Lung (tissue), 12 donors: ENCODE results near the gene SH2D1A. TPM values are rescaled to one million over a fixed set of nuclear protein-coding genes. Genes with fewer than 3 reads are reported as not detected.
A peak's percentile ranks its signal among the peaks of the same experiment; 100 is the strongest.

Experiments
- ATAC-seq: fragments of 200-7000 bp; cut with Tn5 transposase; one replicate; pipeline ENCODE4 v1.9.1; 2020; ENCODE audit warnings: moderate number of reproducible peaks; ENCODE audit not compliant: insufficient read depth, low FRiP score
- DNase-seq, 3 donors: peaks; one replicate each; pipeline ENCODE4 v3.0.0-alpha.2; 2013 to 2017
- H3K27ac ChIP-seq, 2 donors: one replicate each; pipeline ENCODE4 v1.5.1; 2013; ENCODE audit warnings: mild to moderate bottlenecking in 2 of 2, moderate library complexity in 2 of 2, control low read depth in 1 of 2, inconsistent platforms in 1 of 2, low read depth in 1 of 2, low read length in 1 of 2
- H3K27me3 ChIP-seq, 3 donors: one replicate each; pipeline ENCODE4 v1.5.1; 2013; ENCODE audit warnings: low read length in 2 of 3; ENCODE audit not compliant: control insufficient read depth in 3 of 3, insufficient read depth in 3 of 3
- H3K36me3 ChIP-seq, 4 donors: one replicate each; pipeline ENCODE4 v1.5.1; 2013; ENCODE audit warnings: low read length in 4 of 4, mild to moderate bottlenecking in 1 of 4, moderate library complexity in 1 of 4; ENCODE audit not compliant: control insufficient read depth in 4 of 4, insufficient read depth in 4 of 4
- H3K4me1 ChIP-seq, 5 donors: one replicate each; pipeline ENCODE4 v1.5.1; 2013; ENCODE audit warnings: low read length in 5 of 5, mild to moderate bottlenecking in 2 of 5, moderate library complexity in 1 of 5; ENCODE audit not compliant: control insufficient read depth in 5 of 5, insufficient read depth in 5 of 5
- H3K4me3 ChIP-seq: one replicate; pipeline ENCODE4 v1.5.1; 2013; ENCODE audit warnings: mild to moderate bottlenecking, control low read depth, moderate library complexity
- H3K9ac ChIP-seq, 2 donors: one replicate each; pipeline ENCODE4 v1.5.1; 2013; ENCODE audit warnings: low read length in 2 of 2, control low read depth in 1 of 2; ENCODE audit not compliant: insufficient read depth in 1 of 2
- H3K9me3 ChIP-seq, 4 donors: one replicate each; pipeline ENCODE4 v1.5.1; 2013; ENCODE audit warnings: low read length in 3 of 4, mild to moderate bottlenecking in 1 of 4, moderate library complexity in 1 of 4; ENCODE audit not compliant: control insufficient read depth in 4 of 4, insufficient read depth in 3 of 4
- CTCF ChIP-seq: IDR thresholded peaks from 2 replicates; pipeline ENCODE4 v1.5.1; 2012; ENCODE audit warnings: mild to moderate bottlenecking; ENCODE audit errors: control extremely low read depth, extremely low read depth
- whole genome bisulfite sequencing, 2 donors: extraction: QIAGEN DNeasy Blood & Tissue Kit; methylation state at CpG; one replicate each; pipeline ENCODE4 v1.1.7; 2013; 5-methylcytosine and 5-hydroxymethylcytosine counted together
- polyA plus RNA-seq, 2 donors: library from polyadenylated mRNA; stranded (reverse); fragments of 200-250 nt; gene quantifications; one replicate each; pipeline ENCODE4 v1.2.1, GENCODE V29; 2013
- total RNA-seq, 2 donors: library from RNA; depleted of rRNA in 1 of 2; stranded (reverse); fragments of >200 nt in 1 of 2; gene quantifications; one replicate each; pipeline ENCODE4 v1.2.1, GENCODE V29; 2014 to 2021
- donor health status: control.
- donor health status: control.
- donor health status: Bipolar disorder and iron deficiency.
- donor health status: healthy.
- donor health status: DM: yes; HTN: yes; CAD: no.

SH2D1A gene
- total and polyA plus RNA-seq, 4 donors = 0.46 to 2.3 (median 0.91) TPM

DNA sequence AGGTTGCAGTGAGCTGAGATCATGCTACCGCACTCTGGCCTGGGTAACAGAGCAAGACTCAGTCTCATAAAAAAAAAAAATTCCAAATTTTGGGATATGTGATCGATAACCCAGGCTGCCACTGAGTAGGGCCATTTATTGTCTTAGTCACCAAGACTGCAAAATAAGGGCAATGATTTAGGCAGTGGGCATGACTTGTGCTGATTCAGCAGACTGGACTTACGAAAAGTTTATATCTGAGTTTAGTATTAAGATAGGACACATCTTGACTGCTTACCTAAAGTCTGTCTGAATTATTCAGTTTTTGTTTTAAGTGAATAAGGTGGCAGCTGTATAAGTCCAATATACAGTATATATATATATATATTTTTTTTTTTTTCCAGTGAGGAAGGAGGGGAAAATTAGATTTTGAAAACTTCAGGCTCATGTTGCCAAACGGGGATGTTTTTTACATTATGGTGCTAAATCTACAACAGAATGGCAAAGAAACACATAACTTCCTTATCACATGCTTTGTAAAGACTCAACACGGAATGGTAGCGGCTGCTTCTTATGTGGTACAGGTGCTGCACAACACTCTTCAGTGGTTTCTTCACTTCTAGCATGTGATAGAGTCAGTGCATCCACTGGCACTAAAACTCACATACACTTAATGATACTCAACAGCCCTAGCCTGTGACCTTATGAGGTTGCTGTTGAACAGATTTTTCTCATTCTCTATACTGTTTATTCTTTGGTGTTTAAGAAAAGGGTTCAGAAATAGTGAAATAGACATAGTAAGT lies 7.4 kb upstream of the SH2D1A start:
- Histone ChIP-seq H3K27ac (no peak overlapping the region), H3K4me1 (no peaks in the 10 kb centered on the region), H3K27me3 (peaks cover 0 to 3% (median 0%) of the 10 kb centered on the region in 3 donors), H3K9me3 (no peaks in the 10 kb centered on the region), H3K9ac (no peak overlapping the region), H3K4me3 (no peak overlapping the region), H3K36me3 (no peaks in the 10 kb centered on the region)
- no peak for TF ChIP-seq CTCF
- no peak for ATAC-seq
- DNase-seq = peak in 1 of 3 donors; percentile 0
- 83 to 93% methylated on average over 6 of the region's 6 CpGs for WGBS, 2 donors

GRCh38 chrX:124341396-124342132 lies 4.8 kb upstream of the SH2D1A start:
- no peak for ATAC-seq
- peaks cover 0 to 6% (median 0%) of the 10 kb centered on the region in 3 donors for H3K27me3 ChIP-seq
- H3K4me3 ChIP-seq = no peak overlapping the region
- no peaks in the 10 kb centered on the region for H3K36me3 ChIP-seq
- TF ChIP-seq CTCF = no peak
- DNase-seq = no peak
- WGBS, 2 donors = 73 to 78% methylated on average over 7 of the region's 7 CpGs
- no peaks in the 10 kb centered on the region for H3K9me3 ChIP-seq
- no peak overlapping the region for H3K27ac ChIP-seq
- H3K9ac ChIP-seq = no peak overlapping the region
- H3K4me1 ChIP-seq = no peaks in the 10 kb centered on the region

DNA sequence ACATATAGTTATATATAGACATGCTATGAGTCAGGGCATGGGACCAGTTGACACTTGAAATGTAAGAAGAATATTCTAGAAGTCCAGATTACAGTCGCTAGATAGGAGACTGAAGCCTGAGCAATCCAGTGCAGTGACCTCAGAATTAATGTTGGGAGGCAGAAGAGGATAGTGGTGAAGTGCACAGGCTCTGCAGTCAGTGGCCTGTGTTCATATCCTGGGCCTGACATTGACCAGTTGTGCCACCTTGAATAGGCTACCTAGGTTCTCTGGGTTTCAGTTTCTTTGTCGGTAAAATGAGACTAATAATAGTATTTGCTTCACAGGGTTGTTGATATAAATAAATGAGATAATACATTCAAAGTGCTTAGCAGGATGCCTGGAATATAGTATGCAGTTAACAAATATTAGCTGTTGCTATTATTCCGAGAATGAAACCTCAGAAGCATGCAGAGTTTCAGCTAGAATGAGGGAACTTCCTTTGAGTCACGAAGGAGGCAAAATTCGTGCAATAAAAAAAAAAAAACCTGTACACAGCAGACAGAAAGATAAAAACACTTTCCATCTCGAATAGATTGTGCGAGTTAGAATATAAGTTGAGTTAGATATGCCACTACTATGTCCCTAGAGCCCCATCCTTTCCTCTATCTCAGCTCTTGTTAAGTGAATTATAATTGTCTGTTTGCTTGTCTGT lies 4.0 kb upstream of the SH2D1A start:
- H3K9ac ChIP-seq = no peak overlapping the region
- no peaks in the 10 kb centered on the region for H3K36me3 ChIP-seq
- no peak for DNase-seq
- H3K27ac ChIP-seq = no peak overlapping the region
- peaks cover 0 to 6% (median 0%) of the 10 kb centered on the region in 3 donors for H3K27me3 ChIP-seq
- no peak for ATAC-seq
- WGBS, 2 donors = 72 to 88% methylated on average over 7 of the region's 7 CpGs
- no peaks in the 10 kb centered on the region for H3K4me1 ChIP-seq
- no peak overlapping the region for H3K4me3 ChIP-seq
- no peaks in the 10 kb centered on the region for H3K9me3 ChIP-seq
- TF ChIP-seq CTCF = no peak
